ENCODE results near the gene CCNJL. TPM values are rescaled to one million over a fixed set of nuclear protein-coding genes. Genes with fewer than 3 reads are reported as not detected.

The CCNJL gene
- total and polyA plus RNA-seq, 2 donors (not counting 1 experiment from before 2014, with no cell fraction given) = 0.03 to 0.67 TPM

DNA sequence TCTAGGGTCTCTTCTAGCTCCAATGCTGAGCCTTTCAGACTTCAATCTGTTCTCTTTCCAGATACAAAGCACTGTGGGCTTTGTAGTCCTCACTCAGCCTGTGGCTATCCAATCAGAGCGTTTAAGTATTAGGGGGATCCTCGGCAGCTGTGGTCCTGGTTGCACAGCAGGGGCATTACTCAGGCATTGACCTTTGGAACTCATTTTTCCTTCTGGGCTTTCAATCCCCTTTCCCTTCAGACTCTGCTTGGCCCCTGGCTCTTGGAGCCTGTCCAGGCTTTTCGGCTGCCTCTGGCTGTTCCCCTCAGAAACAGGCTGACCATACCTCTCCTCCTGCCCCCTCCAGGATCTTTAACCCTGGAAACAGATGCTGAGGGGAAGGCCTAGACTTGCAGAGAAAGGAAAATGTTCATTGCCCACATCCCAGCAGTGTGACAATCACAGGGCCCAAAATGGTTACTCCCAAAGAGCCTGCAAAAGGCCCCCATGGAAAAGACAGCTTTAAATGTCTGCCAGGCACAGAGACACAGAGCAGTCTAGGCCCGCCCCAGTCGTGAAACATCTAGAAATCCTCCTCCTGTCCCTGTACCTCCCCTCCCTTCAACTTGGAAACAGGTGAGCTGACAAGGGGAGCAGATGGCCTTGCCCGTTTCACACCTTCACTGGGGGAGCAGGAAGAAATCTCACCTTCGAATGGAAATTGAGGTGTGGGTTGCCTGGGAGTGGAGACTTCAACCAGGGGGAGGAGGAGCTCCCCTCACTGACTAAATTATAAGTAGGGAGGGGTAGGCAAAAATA is 44.4 kb upstream of the CCNJL start:
- CTCF ChIA-PET = interaction anchor here (1.6 kb wide), 1 partner anchor 11 kb away, joined by 3 read pairs; no protein-coding TSS in a partner anchor
- 96% methylated on average over 4 of the region's 7 CpGs for WGBS (ENCODE audit: insufficient coverage)
- Histone ChIP-seq H3K4me3 (ENCODE audit: control extremely low read depth in 1 of 5, extremely low read depth in 1 of 5, insufficient read depth in 1 of 5, low read depth in 2 of 5, low read length in 4 of 5) (no peak overlapping the region), H3K9ac (ENCODE audit: low read length) (no peak overlapping the region), H3K27me3 (replicated peaks in 1 of 4; ENCODE audit: control extremely low read depth in 1 of 4, control insufficient read depth in 3 of 4, insufficient read depth in 4 of 4, low read length in 3 of 4) (no peaks in the 10 kb centered on the region), H3K36me3 (replicated peaks in 1 of 2; ENCODE audit: control extremely low read depth in 1 of 2, control insufficient read depth in 1 of 2, extremely low read depth in 1 of 2, insufficient read depth in 2 of 2, low read length in 1 of 2) (no peaks in the 10 kb centered on the region), H3K27ac (ENCODE audit: low read length in 2 of 2) (no peak overlapping the region), H2AFZ (ENCODE audit: insufficient read depth, low read depth, low read length, poor library complexity, severe bottlenecking) (no peak overlapping the region), H3K79me2 (ENCODE audit: control insufficient read depth, insufficient read depth, low read length) (no peaks in the 10 kb centered on the region), H3K4me1 (ENCODE audit: control insufficient read depth in 2 of 2, insufficient read depth in 2 of 2, low read length in 2 of 2) (no peaks in the 10 kb centered on the region), H3K9me3 (ENCODE audit: control extremely low read depth in 1 of 3, control insufficient read depth in 2 of 3, insufficient read depth in 1 of 3, low read length in 2 of 3) (no peaks in the 10 kb centered on the region), H4K20me1 (ENCODE audit: control insufficient read depth, insufficient read depth, low read length, poor library complexity, severe bottlenecking) (no peaks in the 10 kb centered on the region), H3K4me2 (replicated peaks; ENCODE audit: low read depth, low read length, poor library complexity, severe bottlenecking) (no peak overlapping the region)
- DNase-seq (no peak), ATAC-seq (ENCODE audit: low read depth) (no peak)
- Mint-ChIP-seq H3K4me1 (no peaks in the 10 kb centered on the region), H3K9me3 (ENCODE audit: insufficient read depth) (no peaks in the 10 kb centered on the region), H3K27me3 (peaks cover 15% of the 10 kb centered on the region), H3K27ac (no peak overlapping the region), H3K4me3 (no peak overlapping the region)
- intact Hi-C loops (cut with micrococcal nuclease) = no loop called here
- POLR2A ChIA-PET = no interaction called here
- TF ChIP-seq EZH2 (IDR thresholded peaks at IDR 0.05; ENCODE audit: borderline replicate concordance, insufficient read depth, low read depth, low read length, poor library complexity, severe bottlenecking) = no peak
- TF ChIP-seq, protein P1, sequence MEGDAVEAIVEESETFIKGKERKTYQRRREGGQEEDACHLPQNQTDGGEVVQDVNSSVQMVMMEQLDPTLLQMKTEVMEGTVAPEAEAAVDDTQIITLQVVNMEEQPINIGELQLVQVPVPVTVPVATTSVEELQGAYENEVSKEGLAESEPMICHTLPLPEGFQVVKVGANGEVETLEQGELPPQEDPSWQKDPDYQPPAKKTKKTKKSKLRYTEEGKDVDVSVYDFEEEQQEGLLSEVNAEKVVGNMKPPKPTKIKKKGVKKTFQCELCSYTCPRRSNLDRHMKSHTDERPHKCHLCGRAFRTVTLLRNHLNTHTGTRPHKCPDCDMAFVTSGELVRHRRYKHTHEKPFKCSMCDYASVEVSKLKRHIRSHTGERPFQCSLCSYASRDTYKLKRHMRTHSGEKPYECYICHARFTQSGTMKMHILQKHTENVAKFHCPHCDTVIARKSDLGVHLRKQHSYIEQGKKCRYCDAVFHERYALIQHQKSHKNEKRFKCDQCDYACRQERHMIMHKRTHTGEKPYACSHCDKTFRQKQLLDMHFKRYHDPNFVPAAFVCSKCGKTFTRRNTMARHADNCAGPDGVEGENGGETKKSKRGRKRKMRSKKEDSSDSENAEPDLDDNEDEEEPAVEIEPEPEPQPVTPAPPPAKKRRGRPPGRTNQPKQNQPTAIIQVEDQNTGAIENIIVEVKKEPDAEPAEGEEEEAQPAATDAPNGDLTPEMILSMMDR (IDR thresholded peaks at IDR 0.05) = no peak

DNA sequence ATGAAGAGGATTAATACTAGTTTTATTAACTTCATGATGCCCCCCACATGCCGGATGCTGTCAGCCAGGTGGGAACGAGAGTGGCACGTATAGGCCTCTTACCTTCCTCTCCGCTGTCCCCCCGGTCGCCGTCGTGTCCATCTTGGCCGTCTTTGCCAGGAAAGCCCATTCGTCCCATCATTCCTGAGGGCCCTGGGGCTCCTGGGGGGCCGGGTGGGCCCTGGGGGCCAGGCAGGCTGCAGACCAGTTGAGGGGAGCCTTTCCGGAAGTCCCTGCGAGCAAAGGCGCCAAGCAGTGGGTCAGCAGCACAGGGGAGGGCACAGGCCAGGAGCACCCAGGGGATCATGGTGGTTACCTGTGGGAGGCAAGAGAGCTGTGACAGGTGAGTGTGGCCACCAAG is 42.3 kb upstream of the CCNJL start:
- POLR2A ChIA-PET = no interaction called here
- no peaks in the 10 kb centered on the region for H3K4me1 Mint-ChIP-seq
- no peak for DNase-seq
- Histone ChIP-seq H3K27me3 (replicated peaks in 1 of 4; ENCODE audit: control extremely low read depth in 1 of 4, control insufficient read depth in 3 of 4, insufficient read depth in 4 of 4, low read length in 3 of 4) (no peaks in the 10 kb centered on the region), H3K36me3 (replicated peaks in 1 of 2; ENCODE audit: control extremely low read depth in 1 of 2, control insufficient read depth in 1 of 2, extremely low read depth in 1 of 2, insufficient read depth in 2 of 2, low read length in 1 of 2) (no peaks in the 10 kb centered on the region), H2AFZ (ENCODE audit: insufficient read depth, low read depth, low read length, poor library complexity, severe bottlenecking) (no peak overlapping the region), H3K4me1 (ENCODE audit: control insufficient read depth in 2 of 2, insufficient read depth in 2 of 2, low read length in 2 of 2) (no peaks in the 10 kb centered on the region), H3K4me2 (replicated peaks; ENCODE audit: low read depth, low read length, poor library complexity, severe bottlenecking) (no peak overlapping the region), H3K9ac (ENCODE audit: low read length) (no peak overlapping the region), H4K20me1 (ENCODE audit: control insufficient read depth, insufficient read depth, low read length, poor library complexity, severe bottlenecking) (no peaks in the 10 kb centered on the region), H3K4me3 (ENCODE audit: control extremely low read depth in 1 of 5, extremely low read depth in 1 of 5, insufficient read depth in 1 of 5, low read depth in 2 of 5, low read length in 4 of 5) (no peak overlapping the region), H3K27ac (ENCODE audit: low read length in 2 of 2) (no peak overlapping the region), H3K79me2 (ENCODE audit: control insufficient read depth, insufficient read depth, low read length) (no peaks in the 10 kb centered on the region), H3K9me3 (ENCODE audit: control extremely low read depth in 1 of 3, control insufficient read depth in 2 of 3, insufficient read depth in 1 of 3, low read length in 2 of 3) (no peaks in the 10 kb centered on the region)
- 94% methylated on average over 13 of the region's 14 CpGs for WGBS (ENCODE audit: insufficient coverage)
- H3K9me3 Mint-ChIP-seq (ENCODE audit: insufficient read depth) = no peaks in the 10 kb centered on the region
- no peak overlapping the region for H3K4me3 Mint-ChIP-seq
- intact Hi-C loops (cut with micrococcal nuclease) = no loop called here
- ATAC-seq (ENCODE audit: low read depth) = no peak
- H3K27ac Mint-ChIP-seq = no peak overlapping the region
- CTCF ChIA-PET = no interaction called here
- TF ChIP-seq EZH2 (IDR thresholded peaks at IDR 0.05; ENCODE audit: borderline replicate concordance, insufficient read depth, low read depth, low read length, poor library complexity, severe bottlenecking) = no peak
- TF ChIP-seq, protein P1 (IDR thresholded peaks at IDR 0.05) = no peak
- peaks cover 9% of the 10 kb centered on the region for H3K27me3 Mint-ChIP-seq

Data from B cell (primary cell).